Astrocyte (in vitro differentiated cells and primary cell): ENCODE data around the gene GNAO1.

Source experiments
- EZH2 ChIP-seq: IDR thresholded peaks from 2 replicates; pipeline ENCODE4 v1.6.1; 2012; ENCODE audit warnings: mild to moderate bottlenecking, low read length, inconsistent platforms; ENCODE audit not compliant: insufficient read depth
- TF ChIP-seq, protein P1 (sequence below): IDR thresholded peaks from 2 replicates; pipeline ENCODE4 v1.5.1; 2011; ENCODE audit warnings: low read depth, mild to moderate bottlenecking, inconsistent platforms, low read length, moderate library complexity; ENCODE audit not compliant: insufficient read depth

DNA sequence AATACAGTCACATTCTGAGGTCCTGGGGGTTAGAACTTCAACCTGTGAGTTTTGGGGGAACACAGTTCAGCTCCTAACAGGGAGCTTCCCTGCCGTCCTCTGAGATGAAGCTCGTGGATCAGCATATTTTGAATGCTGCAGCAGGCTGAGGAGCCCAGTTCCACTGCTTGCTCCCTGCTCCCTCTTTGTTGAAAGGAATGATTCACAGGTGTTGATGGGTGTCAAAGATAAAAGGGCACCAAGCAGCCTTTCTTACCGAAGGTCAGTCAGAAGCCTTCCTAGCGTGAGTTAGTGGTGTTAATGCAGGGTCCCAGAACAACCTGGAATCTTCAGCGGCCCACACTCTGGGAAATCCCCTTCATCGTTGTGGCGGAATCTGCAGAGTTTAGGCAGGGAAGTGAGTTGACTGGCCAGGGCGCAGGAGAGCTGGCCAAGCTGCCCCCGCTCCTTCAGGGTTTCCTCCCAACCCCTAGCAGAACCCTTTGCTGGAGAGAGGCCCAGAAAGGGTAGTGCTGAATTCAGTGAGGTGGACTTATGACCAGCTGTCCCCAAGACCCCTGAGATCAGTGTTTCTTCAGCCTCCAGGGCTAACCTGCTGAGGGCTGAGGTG is 114.8 kb downstream of the GNAO1 start:
- TF ChIP-seq EZH2 = no peak
- TF ChIP-seq, protein P1, sequence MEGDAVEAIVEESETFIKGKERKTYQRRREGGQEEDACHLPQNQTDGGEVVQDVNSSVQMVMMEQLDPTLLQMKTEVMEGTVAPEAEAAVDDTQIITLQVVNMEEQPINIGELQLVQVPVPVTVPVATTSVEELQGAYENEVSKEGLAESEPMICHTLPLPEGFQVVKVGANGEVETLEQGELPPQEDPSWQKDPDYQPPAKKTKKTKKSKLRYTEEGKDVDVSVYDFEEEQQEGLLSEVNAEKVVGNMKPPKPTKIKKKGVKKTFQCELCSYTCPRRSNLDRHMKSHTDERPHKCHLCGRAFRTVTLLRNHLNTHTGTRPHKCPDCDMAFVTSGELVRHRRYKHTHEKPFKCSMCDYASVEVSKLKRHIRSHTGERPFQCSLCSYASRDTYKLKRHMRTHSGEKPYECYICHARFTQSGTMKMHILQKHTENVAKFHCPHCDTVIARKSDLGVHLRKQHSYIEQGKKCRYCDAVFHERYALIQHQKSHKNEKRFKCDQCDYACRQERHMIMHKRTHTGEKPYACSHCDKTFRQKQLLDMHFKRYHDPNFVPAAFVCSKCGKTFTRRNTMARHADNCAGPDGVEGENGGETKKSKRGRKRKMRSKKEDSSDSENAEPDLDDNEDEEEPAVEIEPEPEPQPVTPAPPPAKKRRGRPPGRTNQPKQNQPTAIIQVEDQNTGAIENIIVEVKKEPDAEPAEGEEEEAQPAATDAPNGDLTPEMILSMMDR = no peak
